Measurements from ENCODE around the gene ICAM1.

The ICAM1 gene

DNA sequence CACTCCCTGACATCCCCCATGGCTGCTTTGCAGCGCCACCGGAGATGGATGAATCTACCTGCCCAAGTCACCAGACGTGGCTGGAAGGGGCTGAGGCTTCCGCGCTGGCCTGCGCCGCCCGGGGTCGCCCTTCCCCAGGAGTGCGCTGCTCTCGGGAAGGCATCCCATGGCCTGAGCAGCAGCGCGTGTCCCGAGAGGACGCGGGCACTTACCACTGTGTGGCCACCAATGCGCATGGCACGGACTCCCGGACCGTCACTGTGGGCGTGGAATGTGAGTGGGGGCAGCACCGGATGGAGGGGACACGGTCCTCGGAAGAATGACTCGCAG, 23.4 kb downstream of the ICAM1 start:
- TF ChIP-seq, protein P1, sequence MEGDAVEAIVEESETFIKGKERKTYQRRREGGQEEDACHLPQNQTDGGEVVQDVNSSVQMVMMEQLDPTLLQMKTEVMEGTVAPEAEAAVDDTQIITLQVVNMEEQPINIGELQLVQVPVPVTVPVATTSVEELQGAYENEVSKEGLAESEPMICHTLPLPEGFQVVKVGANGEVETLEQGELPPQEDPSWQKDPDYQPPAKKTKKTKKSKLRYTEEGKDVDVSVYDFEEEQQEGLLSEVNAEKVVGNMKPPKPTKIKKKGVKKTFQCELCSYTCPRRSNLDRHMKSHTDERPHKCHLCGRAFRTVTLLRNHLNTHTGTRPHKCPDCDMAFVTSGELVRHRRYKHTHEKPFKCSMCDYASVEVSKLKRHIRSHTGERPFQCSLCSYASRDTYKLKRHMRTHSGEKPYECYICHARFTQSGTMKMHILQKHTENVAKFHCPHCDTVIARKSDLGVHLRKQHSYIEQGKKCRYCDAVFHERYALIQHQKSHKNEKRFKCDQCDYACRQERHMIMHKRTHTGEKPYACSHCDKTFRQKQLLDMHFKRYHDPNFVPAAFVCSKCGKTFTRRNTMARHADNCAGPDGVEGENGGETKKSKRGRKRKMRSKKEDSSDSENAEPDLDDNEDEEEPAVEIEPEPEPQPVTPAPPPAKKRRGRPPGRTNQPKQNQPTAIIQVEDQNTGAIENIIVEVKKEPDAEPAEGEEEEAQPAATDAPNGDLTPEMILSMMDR (IDR thresholded peaks at IDR 0.05; ENCODE audit: low read depth, low read length), result no peak
- no peak for DNase-seq (ENCODE audit: low read depth in 2 of 2)
- no peak overlapping the region for H3K4me3 ChIP-seq (replicated peaks in 1 of 2; ENCODE audit: low read depth in 2 of 2, low read length in 2 of 2)

DNA sequence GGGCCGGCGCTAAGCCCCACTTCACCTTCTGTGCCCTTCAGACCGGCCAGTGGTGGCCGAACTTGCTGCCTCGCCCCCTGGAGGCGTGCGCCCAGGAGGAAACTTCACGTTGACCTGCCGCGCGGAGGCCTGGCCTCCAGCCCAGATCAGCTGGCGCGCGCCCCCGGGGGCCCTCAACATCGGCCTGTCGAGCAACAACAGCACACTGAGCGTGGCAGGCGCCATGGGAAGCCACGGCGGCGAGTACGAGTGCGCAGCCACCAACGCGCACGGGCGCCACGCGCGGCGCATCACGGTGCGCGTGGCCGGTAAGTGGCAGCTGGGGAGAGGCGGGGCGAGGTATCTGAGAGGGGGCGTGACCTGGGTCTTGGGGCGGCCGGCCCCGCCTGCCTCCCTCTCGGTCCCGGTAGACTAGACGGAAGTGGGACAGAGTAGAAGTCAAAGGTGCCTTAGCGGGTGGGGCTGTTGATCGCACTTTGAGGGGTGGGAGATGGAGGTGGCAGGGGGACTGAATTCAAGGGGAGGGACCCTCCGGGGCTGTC, 24.5 kb downstream of the ICAM1 start:
- peak overlapping the region in 1 of 2 donors; percentile 14 for H3K4me3 ChIP-seq (replicated peaks in 1 of 2; ENCODE audit: low read depth in 2 of 2, low read length in 2 of 2)
- TF ChIP-seq, protein P1 (IDR thresholded peaks at IDR 0.05; ENCODE audit: low read depth, low read length), result peak; percentile 14
- peak in 1 of 2 donors; percentile 42 for DNase-seq (ENCODE audit: low read depth in 2 of 2)

DNA sequence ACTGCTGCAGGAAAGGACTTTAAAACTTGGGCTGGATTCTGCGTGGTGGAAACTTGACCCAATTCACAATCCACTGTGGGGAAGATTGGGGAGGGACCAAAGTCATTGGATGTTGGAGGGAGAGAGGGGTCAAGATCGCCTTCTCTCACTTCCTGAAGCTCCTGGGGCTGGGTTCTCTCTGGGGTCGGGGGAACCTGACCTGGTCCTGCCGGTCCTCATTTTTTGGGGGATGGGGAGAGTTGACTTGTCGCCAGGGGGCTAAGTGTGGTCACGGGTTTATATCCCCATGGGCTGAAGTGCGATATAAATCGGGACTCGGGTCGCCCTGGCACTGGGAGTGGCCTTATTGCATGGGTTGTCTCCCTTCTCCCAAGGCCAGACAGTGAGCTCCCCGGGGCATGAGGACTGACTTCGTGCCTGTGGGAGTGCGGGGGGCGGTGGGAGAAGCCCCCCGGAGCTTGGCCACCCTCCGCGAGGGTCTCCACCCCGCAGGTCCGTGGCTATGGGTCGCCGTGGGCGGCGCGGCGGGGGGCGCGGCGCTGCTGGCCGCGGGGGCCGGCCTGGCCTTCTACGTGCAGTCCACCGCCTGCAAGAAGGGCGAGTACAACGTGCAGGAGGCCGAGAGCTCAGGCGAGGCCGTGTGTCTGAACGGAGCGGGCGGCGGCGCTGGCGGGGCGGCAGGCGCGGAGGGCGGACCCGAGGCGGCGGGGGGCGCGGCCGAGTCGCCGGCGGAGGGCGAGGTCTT, 25.1 kb downstream of the ICAM1 start:
- TF ChIP-seq, protein P1 (IDR thresholded peaks at IDR 0.05; ENCODE audit: low read depth, low read length), result no peak
- H3K4me3 ChIP-seq (replicated peaks in 1 of 2; ENCODE audit: low read depth in 2 of 2, low read length in 2 of 2), result peak overlapping the region in 1 of 2 donors; percentile 14
- DNase-seq (ENCODE audit: low read depth in 2 of 2), result no peak

DNA sequence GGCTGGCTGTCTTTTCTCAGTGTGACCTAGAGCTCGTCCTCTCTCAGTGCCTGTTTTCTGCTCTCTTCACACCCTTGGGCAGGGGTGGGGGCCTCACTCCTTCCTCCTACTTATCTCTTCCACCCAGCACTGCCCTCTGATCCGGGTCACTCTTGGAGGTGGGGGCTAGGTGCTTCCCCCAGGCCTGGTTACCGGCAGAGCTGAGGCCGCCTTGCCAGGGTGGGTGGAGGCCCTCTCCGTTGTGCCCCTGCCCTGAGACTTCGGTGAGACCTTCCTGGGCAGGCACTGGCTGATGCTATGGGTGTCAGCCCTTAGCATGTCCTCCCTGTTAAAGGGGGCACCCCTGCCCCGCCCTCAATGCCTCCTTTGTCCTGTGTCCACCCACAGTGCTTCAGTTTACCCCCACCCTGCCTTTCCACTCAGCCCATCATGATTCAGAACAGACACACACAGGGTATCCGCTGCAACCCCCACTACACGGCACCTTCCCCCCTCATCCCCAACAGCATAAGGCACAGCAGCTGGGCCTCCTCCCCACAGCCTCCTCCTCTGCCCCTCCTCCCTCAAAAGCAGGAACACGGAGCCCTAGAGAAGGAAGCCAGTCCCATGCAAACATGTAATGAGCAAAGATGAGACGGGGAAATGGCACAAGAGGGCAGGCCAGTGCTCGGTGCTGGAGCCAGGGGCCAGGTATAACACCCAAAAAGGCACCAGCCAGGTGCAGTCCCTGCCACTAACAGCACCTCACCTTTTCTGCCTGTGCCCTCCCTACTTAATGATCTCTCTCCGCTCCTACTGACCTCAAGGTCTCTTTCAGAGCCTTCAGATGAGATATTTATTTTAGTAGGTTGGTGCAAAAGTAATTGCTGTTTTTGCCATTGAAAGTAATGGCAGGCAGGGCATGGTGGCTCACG, 28.9 kb downstream of the ICAM1 start:
- TF ChIP-seq, protein P1 (IDR thresholded peaks at IDR 0.05; ENCODE audit: low read depth, low read length), result no peak
- H3K4me3 ChIP-seq (replicated peaks in 1 of 2; ENCODE audit: low read depth in 2 of 2, low read length in 2 of 2), result no peak overlapping the region
- DNase-seq (ENCODE audit: low read depth in 2 of 2), result no peak

DNA sequence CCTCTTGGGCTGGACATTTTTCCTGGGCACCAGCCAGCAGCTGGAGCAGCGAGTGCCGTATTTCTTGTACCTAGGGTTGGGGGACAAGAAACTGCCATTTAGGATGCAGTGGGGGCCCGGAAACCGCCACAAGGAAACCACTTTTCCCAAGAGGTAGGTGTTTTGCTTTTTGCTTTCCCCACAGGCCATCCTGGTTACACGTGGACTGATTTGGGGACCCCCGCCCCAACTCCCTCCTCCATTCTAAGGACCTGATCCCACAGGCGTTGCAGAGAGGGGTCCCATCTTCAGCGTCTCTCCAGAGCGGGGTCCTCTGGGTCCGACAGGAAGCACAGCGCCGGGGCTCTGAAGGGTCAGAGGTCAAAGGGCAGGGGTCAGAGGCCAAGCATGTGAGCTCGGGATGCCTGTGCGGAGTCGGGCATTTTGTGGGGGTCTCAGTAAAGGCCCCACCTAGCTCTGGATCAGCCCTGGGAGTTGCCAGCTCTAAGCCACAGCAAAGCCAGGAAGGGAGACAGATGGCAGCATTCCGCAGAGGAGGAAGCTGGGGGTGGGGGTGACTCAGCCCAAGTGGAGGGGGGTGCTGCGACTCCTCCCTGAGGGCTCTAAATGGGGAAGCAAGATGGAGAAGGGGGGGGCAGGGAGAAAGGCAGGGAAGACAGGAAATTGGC, 34.4 kb downstream of the ICAM1 start:
- H3K4me3 ChIP-seq (replicated peaks in 1 of 2; ENCODE audit: low read depth in 2 of 2, low read length in 2 of 2), result no peak overlapping the region
- TF ChIP-seq, protein P1 (IDR thresholded peaks at IDR 0.05; ENCODE audit: low read depth, low read length), result no peak
- DNase-seq (ENCODE audit: low read depth in 2 of 2), result no peak

DNA sequence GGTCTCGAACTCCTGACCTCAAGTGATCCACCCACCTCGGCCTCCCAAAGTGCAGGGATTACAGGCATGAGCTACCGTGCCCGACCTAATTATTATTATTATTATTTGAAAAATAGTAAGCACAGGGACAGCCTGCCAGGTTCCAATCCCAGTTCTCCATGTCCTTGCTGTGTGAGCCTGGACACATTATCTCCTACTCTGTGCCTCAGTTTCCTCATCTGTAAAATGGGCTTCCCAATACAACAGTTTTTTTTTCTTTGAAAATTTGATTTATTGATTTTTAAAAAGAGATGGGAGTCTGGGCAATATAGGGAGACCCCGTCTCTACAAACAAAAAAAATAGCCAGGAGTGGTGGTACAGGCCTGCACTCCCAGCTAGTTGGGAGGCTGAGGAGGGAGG, 35.4 kb downstream of the ICAM1 start:
- TF ChIP-seq, protein P1 (IDR thresholded peaks at IDR 0.05; ENCODE audit: low read depth, low read length), result no peak
- no peak overlapping the region for H3K4me3 ChIP-seq (replicated peaks in 1 of 2; ENCODE audit: low read depth in 2 of 2, low read length in 2 of 2)
- no peak for DNase-seq (ENCODE audit: low read depth in 2 of 2)
